ENCODE data around the gene AGTPBP1.
"Not testable (repeated sequence)": the region's sequence is repeated elsewhere in the genome, so short reads cannot be mapped to it uniquely, and the experiment has no call there.

Gene AGTPBP1, protein sequence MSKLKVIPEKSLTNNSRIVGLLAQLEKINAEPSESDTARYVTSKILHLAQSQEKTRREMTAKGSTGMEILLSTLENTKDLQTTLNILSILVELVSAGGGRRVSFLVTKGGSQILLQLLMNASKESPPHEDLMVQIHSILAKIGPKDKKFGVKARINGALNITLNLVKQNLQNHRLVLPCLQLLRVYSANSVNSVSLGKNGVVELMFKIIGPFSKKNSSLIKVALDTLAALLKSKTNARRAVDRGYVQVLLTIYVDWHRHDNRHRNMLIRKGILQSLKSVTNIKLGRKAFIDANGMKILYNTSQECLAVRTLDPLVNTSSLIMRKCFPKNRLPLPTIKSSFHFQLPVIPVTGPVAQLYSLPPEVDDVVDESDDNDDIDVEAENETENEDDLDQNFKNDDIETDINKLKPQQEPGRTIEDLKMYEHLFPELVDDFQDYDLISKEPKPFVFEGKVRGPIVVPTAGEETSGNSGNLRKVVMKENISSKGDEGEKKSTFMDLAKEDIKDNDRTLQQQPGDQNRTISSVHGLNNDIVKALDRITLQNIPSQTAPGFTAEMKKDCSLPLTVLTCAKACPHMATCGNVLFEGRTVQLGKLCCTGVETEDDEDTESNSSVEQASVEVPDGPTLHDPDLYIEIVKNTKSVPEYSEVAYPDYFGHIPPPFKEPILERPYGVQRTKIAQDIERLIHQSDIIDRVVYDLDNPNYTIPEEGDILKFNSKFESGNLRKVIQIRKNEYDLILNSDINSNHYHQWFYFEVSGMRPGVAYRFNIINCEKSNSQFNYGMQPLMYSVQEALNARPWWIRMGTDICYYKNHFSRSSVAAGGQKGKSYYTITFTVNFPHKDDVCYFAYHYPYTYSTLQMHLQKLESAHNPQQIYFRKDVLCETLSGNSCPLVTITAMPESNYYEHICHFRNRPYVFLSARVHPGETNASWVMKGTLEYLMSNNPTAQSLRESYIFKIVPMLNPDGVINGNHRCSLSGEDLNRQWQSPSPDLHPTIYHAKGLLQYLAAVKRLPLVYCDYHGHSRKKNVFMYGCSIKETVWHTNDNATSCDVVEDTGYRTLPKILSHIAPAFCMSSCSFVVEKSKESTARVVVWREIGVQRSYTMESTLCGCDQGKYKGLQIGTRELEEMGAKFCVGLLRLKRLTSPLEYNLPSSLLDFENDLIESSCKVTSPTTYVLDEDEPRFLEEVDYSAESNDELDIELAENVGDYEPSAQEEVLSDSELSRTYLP

GRCh38 chr9:85741875-85742596, at the start of gene AGTPBP1:
Gene AGTPBP1 (minus strand): TSS chr9:85741954. CDS start chr9:85712533, 29,421 bp downstream.
- peak; percentile 96 for DNase-seq (ENCODE audit: low spot score)

DNA sequence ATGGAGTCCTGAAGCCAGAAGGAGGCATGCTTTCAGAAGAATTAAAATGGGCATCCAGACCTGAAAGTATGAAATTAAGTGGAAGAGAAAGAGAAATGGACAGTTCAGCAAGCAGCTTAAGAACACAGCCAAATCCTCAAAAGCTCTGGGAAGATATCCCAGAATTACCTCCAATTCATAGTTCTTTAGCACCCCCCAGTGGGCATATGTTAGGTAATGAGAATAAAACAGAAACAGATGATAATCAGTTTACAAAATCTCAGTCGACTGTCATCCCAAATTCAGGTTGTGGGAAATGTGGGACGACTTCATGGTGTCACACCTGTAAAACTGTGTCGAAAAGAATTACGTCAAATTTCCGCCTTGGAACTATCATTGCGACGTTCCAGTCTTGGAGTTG, 44.4 kb upstream of the AGTPBP1 start:
- not testable (repeated sequence) for DNase-seq (ENCODE audit: low spot score)

DNA sequence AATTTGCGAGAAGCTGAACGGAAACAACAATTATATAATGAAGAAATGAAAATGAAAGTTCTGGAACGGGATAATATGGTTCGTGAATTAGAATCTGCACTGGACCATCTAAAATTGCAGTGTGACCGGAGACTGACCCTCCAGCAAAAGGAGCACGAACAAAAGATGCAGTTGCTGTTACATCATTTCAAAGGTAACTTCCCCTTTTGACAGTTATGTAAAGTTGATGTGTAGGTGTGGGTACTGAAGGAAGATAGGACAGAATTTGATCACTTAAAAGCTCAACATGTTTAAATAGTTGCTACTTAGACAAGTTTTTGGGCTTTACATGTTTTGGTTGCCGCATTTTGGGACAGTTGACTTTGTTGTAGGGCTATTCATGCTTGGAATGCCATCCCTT, 32.1 kb upstream of the AGTPBP1 start:
- not testable (repeated sequence) for DNase-seq (ENCODE audit: low spot score)

DNA sequence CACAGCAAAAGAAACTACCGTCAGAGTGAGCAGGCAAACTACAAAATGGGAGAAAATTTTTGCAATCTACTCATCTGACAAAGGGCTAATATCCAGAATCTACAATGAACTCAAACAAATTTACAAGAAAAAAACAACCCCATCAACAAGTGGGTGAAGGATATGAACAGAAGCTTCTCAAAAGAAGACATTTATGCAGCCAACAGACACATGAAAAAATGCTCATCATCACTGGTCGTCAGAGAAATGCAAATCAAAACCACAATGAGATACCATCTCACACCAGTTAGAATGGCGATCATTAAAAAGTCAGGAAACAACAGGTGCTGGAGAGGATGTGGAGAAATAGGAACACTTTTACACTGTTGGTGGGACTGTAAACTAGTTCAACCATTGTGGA, 20.0 kb upstream of the AGTPBP1 start:
- DNase-seq (ENCODE audit: low spot score): not testable (repeated sequence)

DNA sequence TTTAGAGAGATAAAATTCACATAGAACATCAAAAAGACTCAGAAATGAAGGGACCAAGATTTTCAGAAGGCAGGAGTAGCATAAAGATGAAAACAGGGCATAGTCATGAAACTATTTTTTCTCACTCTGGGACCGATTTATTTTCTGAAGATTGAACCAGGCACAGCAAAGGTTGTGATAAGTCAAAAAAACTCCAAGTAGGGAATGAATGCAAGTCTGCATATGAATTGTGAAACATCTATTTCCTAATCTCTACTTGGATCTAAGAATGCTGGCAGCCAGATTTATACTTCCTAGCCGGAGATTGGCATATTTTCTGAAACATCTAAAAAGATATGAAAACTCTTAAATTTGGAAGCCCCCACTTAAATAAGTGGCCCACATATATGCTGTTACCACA, 16.0 kb upstream of the AGTPBP1 start:
- DNase-seq (ENCODE audit: low spot score): not testable (repeated sequence)

GRCh38 chr9:85756216-85756615, 14.5 kb upstream of the AGTPBP1 start:
- not testable (repeated sequence) for DNase-seq (ENCODE audit: low spot score)

DNA sequence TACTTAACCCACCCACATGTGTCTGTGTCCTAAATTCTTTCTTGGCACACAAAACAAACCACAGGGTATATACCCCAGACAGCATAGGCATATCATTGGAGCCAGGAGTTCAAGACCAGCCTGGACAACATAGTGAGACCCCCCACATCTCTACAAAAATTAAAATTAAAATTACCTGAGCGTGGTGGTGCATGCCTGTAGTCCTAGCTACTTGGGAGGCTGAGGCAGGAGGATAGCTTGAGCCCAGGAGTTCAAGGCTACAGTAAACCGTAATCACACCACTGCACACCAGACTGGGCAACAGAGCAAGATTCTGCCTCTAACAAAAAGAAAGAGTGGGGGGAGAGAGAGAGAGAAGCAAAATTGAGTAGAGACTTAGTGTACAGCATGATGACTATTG, 4.6 kb upstream of the AGTPBP1 start:
- no peak for DNase-seq (ENCODE audit: low spot score)

DNA sequence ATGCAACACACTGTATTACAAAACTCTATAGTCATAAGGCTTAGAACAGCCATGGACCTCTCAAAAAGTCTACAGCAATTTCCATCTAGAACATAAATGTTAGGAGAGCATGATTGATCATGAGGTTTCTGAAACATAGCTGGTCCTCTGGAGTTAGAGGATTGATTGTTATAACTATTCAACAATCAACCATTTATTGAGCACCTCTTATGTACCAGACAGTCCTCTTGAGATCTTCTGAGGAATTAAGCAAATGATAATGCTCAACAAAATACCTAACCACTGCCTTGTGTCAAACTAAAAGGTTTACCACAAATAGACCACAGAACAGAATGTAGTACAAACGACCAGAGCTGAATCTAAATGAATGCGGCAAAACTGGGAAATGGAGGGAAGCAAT, 3.4 kb upstream of the AGTPBP1 start:
- no peak for DNase-seq (ENCODE audit: low spot score)

GRCh38 chr9:85744480-85744879, 2.7 kb upstream of the AGTPBP1 start:
- DNase-seq (ENCODE audit: low spot score): no peak

GRCh38 chr9:85743275-85744128, 1.7 kb upstream of the AGTPBP1 start:
- peak; percentile 10 for DNase-seq (ENCODE audit: low spot score)

GRCh38 chr9:85742597-85742936, 813 bp upstream of the AGTPBP1 start:
- no peak for DNase-seq (ENCODE audit: low spot score)

DNA sequence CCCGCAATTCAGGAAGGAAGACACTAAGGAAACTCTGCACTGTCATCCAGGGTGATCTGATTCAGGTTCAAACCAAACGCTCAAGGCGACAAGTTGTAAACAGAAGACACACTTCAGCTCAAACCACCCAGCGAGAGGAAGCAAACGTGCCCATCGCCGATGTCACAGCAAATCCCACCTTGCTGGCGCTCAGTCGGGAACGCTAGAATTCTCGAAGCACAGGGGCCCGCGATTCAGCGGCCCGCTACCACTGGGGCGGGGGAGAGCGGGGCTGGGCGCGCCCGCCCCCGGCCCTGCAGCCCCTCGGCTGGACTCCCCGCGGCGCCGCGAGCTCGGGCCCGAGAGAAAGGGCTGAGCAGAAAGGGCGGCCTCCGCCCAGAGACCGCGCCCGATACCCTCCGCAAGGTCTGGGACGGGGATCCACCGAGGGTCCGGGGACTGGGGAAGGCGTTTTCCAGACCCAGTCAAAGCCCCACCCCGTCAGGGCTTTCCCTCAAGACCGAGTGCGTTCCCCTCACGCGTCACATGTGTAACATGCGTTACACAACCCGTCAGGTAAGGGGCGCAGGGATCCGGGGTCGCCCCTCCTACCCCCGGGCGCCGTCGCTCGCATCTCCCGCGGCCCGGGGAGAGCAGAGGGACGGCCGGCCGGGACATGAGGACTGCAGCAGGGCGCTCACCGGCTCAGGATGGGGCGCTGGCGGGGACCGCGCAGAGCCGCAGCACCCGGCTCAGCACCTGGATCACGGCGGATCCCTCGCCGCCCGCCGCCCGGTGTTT, 469 bp downstream of the AGTPBP1 start:
- DNase-seq (ENCODE audit: low spot score): peak; percentile 61

GRCh38 chr9:85740787-85741094, 1.0 kb downstream of the AGTPBP1 start:
- no peak for DNase-seq (ENCODE audit: low spot score)

GRCh38 chr9:85738509-85738908, 3.2 kb downstream of the AGTPBP1 start:
- DNase-seq (ENCODE audit: low spot score): no peak

DNA sequence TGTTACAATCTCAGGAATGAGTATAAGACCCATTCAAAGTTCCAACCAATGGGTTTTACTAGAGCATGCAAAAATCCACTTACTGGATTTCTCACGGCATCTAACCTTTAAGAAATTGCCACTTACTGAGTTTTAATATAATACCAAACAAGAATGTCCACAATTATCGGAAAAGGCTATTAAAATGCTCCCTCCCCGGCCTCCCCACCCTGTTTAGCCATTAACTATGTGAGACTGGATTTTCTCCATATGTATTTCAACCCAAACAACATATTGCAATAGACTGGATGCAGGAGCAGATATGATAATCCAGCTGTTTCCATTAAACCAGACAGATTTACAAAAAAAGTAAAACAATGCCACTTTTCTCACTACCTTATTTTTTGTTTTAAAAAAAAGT, 4.1 kb downstream of the AGTPBP1 start:
- no peak for DNase-seq (ENCODE audit: low spot score)

DNA sequence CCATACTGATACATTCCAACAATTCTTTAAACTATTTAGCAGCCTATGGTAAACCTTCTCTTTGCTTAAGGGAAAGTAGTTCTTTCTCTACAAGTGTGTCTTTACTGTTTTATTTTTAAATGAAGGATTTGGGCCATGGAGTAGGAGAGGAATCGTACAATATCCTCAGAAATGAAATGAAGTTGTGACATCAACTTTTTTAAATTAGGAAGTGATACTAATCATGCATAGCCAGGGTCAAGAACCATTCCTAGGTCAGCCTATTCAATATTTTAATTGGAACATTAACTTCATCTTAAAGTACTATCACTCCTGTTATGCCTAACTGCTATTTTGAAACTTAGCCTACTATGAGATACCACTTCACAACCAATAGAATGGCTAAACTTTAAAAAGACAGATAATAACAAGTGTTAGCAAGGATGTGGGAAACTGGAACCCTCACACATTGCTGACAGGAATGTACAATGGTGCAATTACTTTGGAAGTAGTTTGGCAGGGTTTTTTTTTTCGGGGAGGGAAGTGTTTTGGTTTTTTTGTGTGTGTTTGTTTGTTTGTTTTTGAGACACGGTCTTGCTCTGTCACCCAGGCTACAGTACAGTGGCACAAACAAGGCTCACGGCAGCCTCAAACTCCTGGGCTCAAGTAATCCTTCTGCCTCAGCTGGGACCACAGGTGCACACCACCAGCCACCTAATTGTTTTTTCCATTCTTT, 10.7 kb downstream of the AGTPBP1 start:
- no peak for DNase-seq (ENCODE audit: low spot score)

GRCh38 chr9:85729882-85730281, 11.9 kb downstream of the AGTPBP1 start:
- no peak for DNase-seq (ENCODE audit: low spot score)

GRCh38 chr9:85727500-85727899, 14.3 kb downstream of the AGTPBP1 start:
- no peak for DNase-seq (ENCODE audit: low spot score)

DNA sequence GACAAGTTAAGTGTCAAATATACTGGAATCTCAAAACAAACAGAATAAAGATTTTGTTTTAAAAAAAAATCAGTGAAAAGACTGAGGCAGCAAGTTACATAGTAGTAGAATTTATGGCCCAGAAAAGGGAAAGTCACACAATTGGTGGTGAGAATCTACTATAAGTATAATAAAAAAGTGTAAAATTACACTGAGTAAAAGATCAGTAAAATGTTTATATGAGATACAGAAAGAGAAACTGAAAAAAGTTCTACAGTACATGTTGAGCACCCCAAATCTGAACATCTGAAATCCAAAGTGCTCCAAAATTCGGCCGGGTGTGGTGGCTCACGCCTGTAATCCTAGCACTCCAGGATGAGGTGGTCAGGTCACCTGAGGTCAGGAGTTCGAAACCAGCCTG, 15.0 kb downstream of the AGTPBP1 start:
- DNase-seq (ENCODE audit: low spot score): no peak

- DNase-seq (ENCODE audit: low spot score): peak; percentile 64
Observed at GRCh38 chr9:85723215-85723614, 18.5 kb downstream of the AGTPBP1 start.

All from CD4-positive, alpha-beta T cell treated with Interleukin-15 for 4 hours (primary cell).